Kidney (tissue), 14 donors: Measurements from ENCODE around the gene PCNX1. TPM values are rescaled to one million over a fixed set of nuclear protein-coding genes. Genes with fewer than 3 reads are reported as not detected.

Experiments
- DNase-seq, 5 donors: peaks; one replicate each; pipeline ENCODE4 v3.0.0-alpha.2; 2013 to 2020
- FAIRE-seq: peaks from 2 replicates; lab custom pipeline; 2012; peaks lifted over from hg19 to GRCh38; lab: Jason Lieb, UNC
- H3K27ac ChIP-seq, 2 donors: one replicate each; pipeline ENCODE4 v1.7.0; 2013; ENCODE audit warnings: low read depth in 2 of 2, low read length in 2 of 2, inconsistent platforms in 1 of 2
- H3K27me3 ChIP-seq: one replicate; pipeline ENCODE4 v1.7.1; 2013; ENCODE audit warnings: low read length, inconsistent platforms; ENCODE audit not compliant: control insufficient read depth, insufficient read depth
- H3K36me3 ChIP-seq, 3 donors: one replicate each; pipeline versions ENCODE4 v1.7.0 to v1.7.1; 2013; ENCODE audit warnings: low read length in 3 of 3, control low read depth in 1 of 3, inconsistent platforms in 1 of 3; ENCODE audit not compliant: insufficient read depth in 3 of 3, control insufficient read depth in 2 of 3
- H3K4me1 ChIP-seq, 3 donors: one replicate each; pipeline versions ENCODE4 v1.7.0 to v1.7.1; 2013; ENCODE audit warnings: low read length in 3 of 3, inconsistent platforms in 1 of 3, low read depth in 1 of 3; ENCODE audit not compliant: control insufficient read depth in 2 of 3, insufficient read depth in 2 of 3
- H3K4me3 ChIP-seq, 3 donors: one replicate each; pipeline versions ENCODE4 v1.7.0 to v1.8.1; 2013; ENCODE audit warnings: low read length in 3 of 3, control low read depth in 1 of 3, inconsistent platforms in 1 of 3
- H3K9ac ChIP-seq, 3 donors: one replicate each; pipeline versions ENCODE4 v1.7.0 to v1.7.1; 2013; ENCODE audit warnings: low read length in 3 of 3, control low read depth in 1 of 3, inconsistent platforms in 1 of 3
- H3K9me3 ChIP-seq, 3 donors: one replicate each; pipeline versions ENCODE4 v1.7.0 to v1.7.1; 2013; ENCODE audit warnings: low read length in 3 of 3, control low read depth in 1 of 3, inconsistent platforms in 1 of 3; ENCODE audit not compliant: control insufficient read depth in 2 of 3, insufficient read depth in 1 of 3
- CTCF ChIP-seq: IDR thresholded peaks from 3 replicates; pipeline ENCODE4 v1.5.1; 2012; ENCODE audit warnings: mild to moderate bottlenecking, moderate library complexity, borderline replicate concordance; ENCODE audit not compliant: insufficient read depth; ENCODE audit errors: extremely low read depth
- intact Hi-C: fragments of 100-400 bp; cut with DNase I; formaldehyde crosslinking; loops from one replicate; pipeline ENCODE4 v1.11.1; 2022
- polyA plus RNA-seq: library from polyadenylated mRNA; stranded (reverse); fragments of 350-450 nt; fragmentation: Illumina TruSeq; extraction: RNeasy Lipid Tissue Mini Kit (QIAGEN cat#74804); gene quantifications from one replicate; pipeline ENCODE4 v1.2.3, GENCODE V29; 2014; ENCODE audit warnings: low read depth, low replicate concordance; ENCODE audit not compliant: insufficient read depth
- total RNA-seq: library from RNA; stranded (reverse); fragmentation: NEBNext Ultra II Directional; extraction: Animal tissue kit (Norgen Biotek cat#: 25700); gene quantifications from one replicate; pipeline ENCODE4 v1.2.1, GENCODE V29; 2021
- donor health status: control.
- donor health status: control.
- donor health status: control.
- donor health status: control.
- donor health status: control.
- donor health status: DM: yes; HTN: yes; CAD: no.
- donor health status: Normal renal cell carcinoma (clear cell type).

PCNX1 gene
- total and polyA plus RNA-seq, 2 donors from 2014 or later, result 16.2 to 55.2 TPM

DNA sequence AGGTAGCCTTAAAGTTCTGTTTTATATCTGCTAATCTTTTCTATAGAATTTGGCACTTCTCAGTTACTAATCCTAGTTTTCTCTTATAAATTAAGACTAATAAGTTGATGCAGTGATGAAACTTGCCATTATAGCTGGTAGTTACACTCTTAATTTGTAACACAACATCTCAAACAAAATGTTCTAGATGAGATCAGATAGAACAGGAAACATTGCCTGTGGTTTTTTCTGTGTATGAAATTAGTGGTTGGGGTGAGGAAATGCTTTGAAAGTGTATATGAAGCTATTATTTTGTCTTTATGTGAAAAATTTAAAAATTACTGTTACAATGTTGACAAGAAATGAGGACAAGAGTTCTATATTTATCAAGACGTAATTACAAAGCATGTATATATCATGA lies 91.9 kb downstream of the PCNX1 start:
- H3K4me1 ChIP-seq, result no peaks in the 10 kb centered on the region
- H3K9me3 ChIP-seq, result no peaks in the 10 kb centered on the region
- intact Hi-C loops, result no loop called here
- no peak overlapping the region for H3K4me3 ChIP-seq
- FAIRE-seq (no peak), DNase-seq (no peak)
- H3K9ac ChIP-seq, result no peak overlapping the region
- peaks cover 0 to 2% (median 0%) of the 10 kb centered on the region in 3 donors for H3K36me3 ChIP-seq
- TF ChIP-seq CTCF, result no peak
- no peaks in the 10 kb centered on the region for H3K27me3 ChIP-seq
- H3K27ac ChIP-seq, result no peak overlapping the region

GRCh38 chr14:71000091-71000490 lies 92.8 kb downstream of the PCNX1 start:
- intact Hi-C loops, result no loop called here
- DNase-seq (no peak), FAIRE-seq (no peak)
- Histone ChIP-seq H3K36me3 (peaks cover 0 to 2% (median 0%) of the 10 kb centered on the region in 3 donors), H3K4me3 (no peak overlapping the region), H3K27me3 (no peaks in the 10 kb centered on the region), H3K4me1 (no peaks in the 10 kb centered on the region), H3K9ac (no peak overlapping the region), H3K27ac (no peak overlapping the region), H3K9me3 (no peaks in the 10 kb centered on the region)
- TF ChIP-seq CTCF, result no peak

GRCh38 chr14:71001742-71002141 lies 94.5 kb downstream of the PCNX1 start:
- Histone ChIP-seq H3K27me3 (no peaks in the 10 kb centered on the region), H3K4me1 (no peaks in the 10 kb centered on the region), H3K4me3 (no peak overlapping the region), H3K9me3 (no peaks in the 10 kb centered on the region), H3K27ac (no peak overlapping the region), H3K9ac (no peak overlapping the region), H3K36me3 (no peaks in the 10 kb centered on the region)
- intact Hi-C loops, result no loop called here
- DNase-seq, result no peak
- FAIRE-seq, result no peak
- TF ChIP-seq CTCF, result no peak

GRCh38 chr14:71003156-71003555 lies 95.9 kb downstream of the PCNX1 start:
- Histone ChIP-seq H3K27ac (no peak overlapping the region), H3K9ac (no peak overlapping the region), H3K27me3 (no peaks in the 10 kb centered on the region), H3K36me3 (no peaks in the 10 kb centered on the region), H3K4me3 (no peak overlapping the region), H3K9me3 (no peaks in the 10 kb centered on the region), H3K4me1 (no peaks in the 10 kb centered on the region)
- no peak for TF ChIP-seq CTCF
- FAIRE-seq, result no peak
- intact Hi-C loops, result no loop called here
- no peak for DNase-seq
